Osteocyte (in vitro differentiated cells): ENCODE measurements around the gene CAPN13. TPM values are rescaled to one million over a fixed set of nuclear protein-coding genes. Genes with fewer than 3 reads are reported as not detected.
A peak's percentile ranks its signal among the peaks of the same experiment; 100 is the strongest.

ENCODE experiments used
- DNase-seq: peaks from one replicate; pipeline ENCODE4 v3.0.0; 2021; ENCODE audit warnings: mixed read lengths; ENCODE audit not compliant: unreplicated experiment; ENCODE audit errors: extremely low spot score
- H3K27ac Mint-ChIP-seq: one replicate; pipeline ENCODE4 v1.8.0; 2021; ENCODE audit warnings: mild to moderate bottlenecking, mixed read lengths; ENCODE audit not compliant: unreplicated experiment
- H3K27me3 Mint-ChIP-seq: one replicate; pipeline ENCODE4 v1.8.0; 2021; ENCODE audit warnings: mixed read lengths; ENCODE audit not compliant: unreplicated experiment
- H3K36me3 Mint-ChIP-seq: one replicate; pipeline ENCODE4 v1.8.0; 2021; ENCODE audit warnings: mixed read lengths; ENCODE audit not compliant: unreplicated experiment
- H3K4me1 Mint-ChIP-seq: one replicate; pipeline ENCODE4 v1.8.0; 2021; ENCODE audit warnings: mixed read lengths; ENCODE audit not compliant: unreplicated experiment
- H3K4me3 Mint-ChIP-seq: one replicate; pipeline ENCODE4 v1.8.0; 2021; ENCODE audit warnings: mild to moderate bottlenecking, moderate library complexity, mixed read lengths; ENCODE audit not compliant: unreplicated experiment
- H3K9me3 Mint-ChIP-seq: one replicate; pipeline ENCODE4 v1.8.0; 2021; ENCODE audit warnings: mixed read lengths; ENCODE audit not compliant: unreplicated experiment
- CTCF ChIP-seq: fragments of 200-600 bp; sonication (generic); IDR thresholded peaks from 2 replicates; pipeline ENCODE4 v1.5.0; 2021; ENCODE audit warnings: antibody characterized with exemption, mild to moderate bottlenecking, moderate library complexity
- total RNA-seq: library from RNA; stranded (reverse); gene quantifications from 2 replicates; pipeline ENCODE4 v1.2.1, GENCODE V29; 2021

Gene CAPN13
- total RNA-seq, 1 donor from 2014 or later = not detected

DNA sequence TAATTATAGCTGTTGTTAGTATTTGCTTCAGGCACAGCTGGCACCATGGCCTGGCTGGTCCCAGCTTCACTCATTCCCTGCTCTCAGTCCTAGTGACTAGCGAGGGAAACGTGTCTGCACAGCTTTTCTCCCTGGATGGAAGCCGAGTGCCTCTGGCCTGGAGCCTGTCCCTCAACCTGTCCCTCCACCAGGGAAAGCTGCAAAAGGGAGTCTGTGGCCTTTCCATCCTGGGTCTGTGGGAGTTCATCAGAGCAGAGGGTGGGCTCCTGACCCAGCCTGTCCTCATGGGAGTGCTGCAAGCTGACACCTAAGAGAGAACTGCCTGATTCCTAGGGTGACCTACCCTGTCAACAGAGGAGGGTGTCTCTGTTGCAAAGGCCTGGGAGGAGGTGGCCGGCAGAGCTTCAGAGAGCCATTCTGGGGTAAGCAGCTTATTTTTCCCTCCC is 118.3 kb downstream of the CAPN13 start:
- no peaks in the 10 kb centered on the region for H3K9me3 Mint-ChIP-seq
- peaks cover 2% of the 10 kb centered on the region for H3K4me1 Mint-ChIP-seq
- no peak overlapping the region for H3K4me3 Mint-ChIP-seq
- H3K27me3 Mint-ChIP-seq = no peaks in the 10 kb centered on the region
- DNase-seq = peak; percentile 54
- no peak overlapping the region for H3K27ac Mint-ChIP-seq
- no peaks in the 10 kb centered on the region for H3K36me3 Mint-ChIP-seq
- TF ChIP-seq CTCF = no peak

DNA sequence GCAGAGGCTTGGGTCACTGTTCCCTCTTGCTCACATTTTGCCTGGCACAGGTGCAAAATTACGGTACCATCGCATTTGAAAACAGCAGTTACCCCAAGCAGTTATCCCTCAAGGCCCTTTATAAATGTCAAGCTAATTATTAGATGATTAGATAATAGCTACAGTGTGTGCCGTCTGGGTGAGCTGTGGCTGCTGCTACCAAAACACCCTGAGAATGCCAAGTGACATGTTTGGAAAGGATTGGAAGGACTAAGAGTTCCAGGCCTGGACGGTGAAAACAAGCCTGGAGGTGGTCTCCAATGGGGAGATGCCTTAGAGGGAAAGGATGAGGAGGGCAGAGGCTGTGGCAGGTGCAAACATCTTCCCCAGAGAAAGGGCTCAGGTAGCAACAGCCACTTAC is 120.6 kb downstream of the CAPN13 start:
- no peak overlapping the region for H3K4me3 Mint-ChIP-seq
- no peak overlapping the region for H3K27ac Mint-ChIP-seq
- H3K36me3 Mint-ChIP-seq = no peaks in the 10 kb centered on the region
- peaks cover 2% of the 10 kb centered on the region for H3K4me1 Mint-ChIP-seq
- H3K27me3 Mint-ChIP-seq = peaks cover 11% of the 10 kb centered on the region
- H3K9me3 Mint-ChIP-seq = no peaks in the 10 kb centered on the region
- no peak for TF ChIP-seq CTCF
- DNase-seq = peak; percentile 23

DNA sequence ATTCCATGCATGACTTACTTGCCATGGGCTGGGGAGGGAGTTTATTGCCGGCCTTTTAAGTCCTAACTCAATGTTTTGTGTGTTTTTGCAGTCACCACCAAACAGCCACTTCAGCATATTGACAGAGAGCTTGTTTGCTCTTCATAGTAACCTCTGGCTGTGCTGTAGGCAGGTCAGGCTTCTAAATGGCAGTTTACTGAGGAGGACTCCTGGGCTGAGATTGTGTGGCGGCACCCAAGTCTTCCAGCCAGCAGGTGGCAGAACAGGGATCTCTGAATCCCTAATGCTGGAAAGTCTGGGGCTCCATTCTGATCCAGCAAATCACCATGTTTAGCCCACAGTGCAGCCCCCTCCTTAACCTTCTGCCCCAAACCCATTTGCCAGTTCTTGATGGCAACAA is 121.2 kb downstream of the CAPN13 start:
- Mint-ChIP-seq H3K27ac (no peak overlapping the region), H3K4me1 (peaks cover 2% of the 10 kb centered on the region)

DNA sequence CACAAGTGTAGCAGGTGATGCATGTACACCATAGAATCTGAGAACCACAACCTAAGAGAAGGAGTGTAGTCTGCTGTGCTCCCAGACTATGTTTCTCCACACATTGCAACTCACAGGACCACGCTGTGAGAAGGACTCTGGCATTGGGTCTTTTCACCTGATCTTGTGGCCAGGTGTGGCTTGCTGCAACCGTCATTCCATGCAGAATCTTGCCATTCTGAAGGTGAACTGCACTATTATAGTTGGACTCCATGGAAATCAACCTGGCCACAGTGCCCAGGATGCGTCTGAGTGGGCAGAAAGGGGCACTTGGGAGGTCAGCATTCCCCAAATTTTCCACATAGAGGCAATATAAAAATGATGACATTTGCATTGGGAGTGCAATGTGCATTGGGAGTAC is 122.2 kb downstream of the CAPN13 start:
- Mint-ChIP-seq H3K4me3 (no peak overlapping the region), H3K4me1 (peaks cover 2% of the 10 kb centered on the region), H3K27me3 (peaks cover 11% of the 10 kb centered on the region), H3K27ac (no peak overlapping the region), H3K36me3 (no peaks in the 10 kb centered on the region), H3K9me3 (no peaks in the 10 kb centered on the region)
- peak; percentile 32 for DNase-seq
- TF ChIP-seq CTCF = no peak

More for the DNA sequence above, 121.2 kb downstream of the CAPN13 start:
- H3K4me3 Mint-ChIP-seq = no peak overlapping the region
- H3K27me3 Mint-ChIP-seq = peaks cover 11% of the 10 kb centered on the region
- peak; percentile 42 for DNase-seq
- H3K36me3 Mint-ChIP-seq = no peaks in the 10 kb centered on the region
- no peaks in the 10 kb centered on the region for H3K9me3 Mint-ChIP-seq
- TF ChIP-seq CTCF = peak; percentile 15

GRCh38 chr2:30684516-30684915 is 122.7 kb downstream of the CAPN13 start:
- no peak for TF ChIP-seq CTCF
- Mint-ChIP-seq H3K27me3 (peaks cover 11% of the 10 kb centered on the region), H3K4me1 (no peaks in the 10 kb centered on the region)

More at GRCh38 chr2:30684516-30684915, 122.7 kb downstream of the CAPN13 start:
- Mint-ChIP-seq H3K4me3 (no peak overlapping the region), H3K36me3 (no peaks in the 10 kb centered on the region), H3K9me3 (no peaks in the 10 kb centered on the region), H3K27ac (no peak overlapping the region)
- peak; percentile 10 for DNase-seq
